HG03135 (cell line): Measurements from ENCODE around the gene SH3RF3.

Source experiments
- ATAC-seq: cut with Tn5 transposase; IDR thresholded peaks from one replicate; pipeline ENCODE4 v1.9.1; 2021; ENCODE audit warnings: mild to moderate bottlenecking, moderate library complexity; ENCODE audit not compliant: unreplicated experiment

The SH3RF3 gene

DNA sequence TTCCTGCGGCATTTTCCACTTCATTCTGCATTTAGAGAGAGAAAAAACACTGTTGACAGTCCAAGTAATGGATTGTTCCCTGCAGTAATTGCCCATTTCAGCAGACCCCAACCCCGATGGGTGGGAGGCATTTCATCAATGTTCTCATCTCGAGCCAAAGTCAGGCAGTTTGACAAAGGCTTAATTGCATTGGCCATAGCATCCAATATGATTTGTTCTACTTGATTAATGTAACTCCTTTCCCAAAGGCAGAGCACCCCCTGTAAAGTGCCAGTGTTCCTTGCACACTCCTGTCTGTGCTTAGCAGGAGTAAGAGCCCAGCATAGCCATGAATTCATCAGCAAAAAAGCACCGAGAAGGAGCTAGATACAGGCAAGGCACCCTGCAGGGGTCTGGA, 310.4 kb downstream of the SH3RF3 start:
- ATAC-seq: no peak

DNA sequence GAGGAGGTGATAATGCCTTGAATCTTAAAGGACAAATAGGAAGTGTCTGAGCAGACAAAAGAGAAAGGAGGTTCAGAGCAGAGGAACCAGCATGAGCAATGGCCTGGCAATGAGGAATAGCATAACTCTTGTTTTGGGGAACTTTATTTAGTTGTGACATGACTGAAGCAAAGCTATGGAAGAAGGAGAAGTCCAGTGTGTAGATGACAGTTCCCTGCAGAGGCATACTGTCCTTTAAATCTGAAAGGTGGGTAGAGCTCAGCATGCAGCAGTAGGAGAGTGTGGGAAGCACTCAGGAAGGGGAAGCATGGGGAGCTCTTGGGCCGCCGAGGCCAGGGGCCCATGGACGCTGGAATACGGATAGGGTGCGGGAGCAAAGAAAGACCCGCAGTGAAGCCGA, 311.0 kb downstream of the SH3RF3 start:
- ATAC-seq: no peak

DNA sequence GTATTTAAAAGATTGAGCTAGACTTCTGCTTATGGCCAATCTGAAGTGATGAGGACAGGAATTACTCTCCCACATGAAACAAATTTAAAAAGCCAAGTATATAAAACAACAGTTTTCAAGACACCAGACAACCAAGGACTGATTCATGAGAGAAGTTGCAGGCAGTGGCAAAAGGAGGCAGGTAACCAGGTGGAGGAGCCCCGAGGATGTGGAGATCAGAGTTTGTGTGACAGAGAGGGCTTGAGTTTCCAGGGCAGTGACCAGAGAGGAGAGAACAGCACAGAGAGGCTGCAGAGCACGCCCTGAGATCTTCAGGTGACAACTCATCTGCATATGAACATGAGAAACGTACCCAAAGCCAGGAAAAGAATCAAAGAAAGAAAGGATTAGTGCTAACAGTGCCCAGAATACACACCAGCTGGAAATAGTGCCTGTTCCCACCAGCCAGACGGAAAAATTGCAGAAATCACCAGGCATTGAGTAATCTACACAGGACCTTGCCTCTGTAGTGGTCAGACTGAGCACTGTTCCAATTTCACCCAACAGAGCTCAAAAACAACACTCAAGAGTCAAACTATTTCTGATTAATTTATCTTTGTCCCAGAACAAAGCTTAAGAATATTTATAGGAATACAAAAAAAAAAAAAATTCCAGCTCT, 311.6 kb downstream of the SH3RF3 start:
- no peak for ATAC-seq

DNA sequence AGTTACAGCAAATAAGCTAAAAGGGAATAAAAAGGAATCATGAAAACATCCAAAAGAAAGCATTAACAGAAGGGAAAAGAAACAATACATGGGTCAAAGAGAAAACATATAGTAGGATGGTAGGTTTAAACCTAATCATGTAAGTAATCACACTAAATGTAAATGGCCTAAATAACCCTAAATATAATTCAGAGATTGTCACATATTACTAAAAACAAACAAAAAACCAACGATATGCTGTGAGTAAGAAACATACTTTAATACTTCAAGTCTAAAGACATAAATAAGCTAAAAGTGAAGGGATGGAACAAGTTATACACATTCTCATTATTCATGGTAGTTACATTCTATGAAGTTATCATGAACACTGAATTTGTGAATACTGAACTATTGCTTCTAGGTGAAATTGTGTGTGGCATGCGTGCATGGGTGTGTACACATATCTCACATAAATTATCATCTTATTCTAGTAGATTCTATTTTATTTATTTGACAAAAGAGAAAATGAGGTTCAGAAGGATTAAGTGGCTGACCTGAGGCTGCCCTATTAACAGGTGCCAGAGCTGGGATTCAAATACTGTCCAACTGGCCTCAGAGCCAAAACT, 313.8 kb downstream of the SH3RF3 start:
- ATAC-seq: no peak

DNA sequence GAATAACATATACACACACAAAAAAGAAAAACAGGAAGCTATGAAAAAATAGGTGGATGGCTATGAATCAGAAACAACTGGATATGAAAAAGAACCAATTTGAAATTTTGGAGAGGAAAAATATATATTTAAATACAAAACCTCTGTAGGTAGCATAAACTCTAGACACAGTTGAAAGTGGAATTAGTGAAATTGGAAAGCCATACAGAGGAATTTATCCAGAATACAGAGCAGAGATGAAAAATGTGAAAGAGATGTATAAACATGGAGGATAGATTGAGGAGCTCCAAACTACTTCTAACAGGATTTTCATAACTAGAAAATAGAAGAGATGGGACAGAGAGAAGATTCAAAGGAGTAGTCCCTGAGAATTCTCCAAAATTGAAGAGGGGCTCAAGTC, 315.9 kb downstream of the SH3RF3 start:
- ATAC-seq: no peak

DNA sequence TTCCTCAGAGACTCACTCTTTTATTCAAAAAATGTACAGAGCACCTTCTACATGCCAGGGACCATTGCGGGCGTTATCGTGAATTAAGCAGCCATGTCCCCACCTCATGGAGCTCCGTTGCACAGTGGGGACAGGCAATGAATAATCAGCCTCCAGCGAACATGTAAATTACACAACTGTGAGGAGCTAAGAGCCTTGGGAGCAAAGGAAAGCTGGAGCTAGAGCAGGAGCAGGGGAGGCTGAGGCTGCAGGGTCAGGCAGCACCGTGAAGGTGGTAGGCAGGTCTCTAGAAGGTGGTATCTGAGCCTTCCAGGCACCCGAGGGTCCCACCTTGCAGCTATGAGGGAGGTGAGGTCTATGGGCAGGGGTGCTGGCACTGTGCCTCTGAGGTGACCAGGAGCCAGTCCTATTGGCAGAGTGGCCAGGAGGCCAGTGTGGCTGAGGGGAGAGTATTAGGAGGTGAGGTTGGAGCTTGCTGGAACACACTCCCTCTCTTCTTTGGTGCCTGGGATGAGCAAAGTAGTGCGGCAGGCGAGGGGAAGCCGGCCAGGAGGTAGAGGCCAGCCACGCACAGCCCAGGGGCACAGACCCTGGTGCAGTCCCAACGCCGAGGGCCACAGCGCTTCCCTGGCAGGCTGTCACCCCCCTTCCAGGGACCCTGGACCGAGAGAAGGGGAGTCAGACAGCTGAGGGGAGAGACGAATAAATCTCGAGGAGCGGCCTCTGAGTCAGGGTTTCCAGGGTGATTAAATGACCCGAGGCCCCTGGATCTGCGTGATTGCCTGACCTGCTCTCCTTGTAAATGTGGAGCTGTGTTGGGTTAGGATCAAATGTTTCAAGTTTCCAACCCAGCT, 317.5 kb downstream of the SH3RF3 start:
- ATAC-seq: no peak

DNA sequence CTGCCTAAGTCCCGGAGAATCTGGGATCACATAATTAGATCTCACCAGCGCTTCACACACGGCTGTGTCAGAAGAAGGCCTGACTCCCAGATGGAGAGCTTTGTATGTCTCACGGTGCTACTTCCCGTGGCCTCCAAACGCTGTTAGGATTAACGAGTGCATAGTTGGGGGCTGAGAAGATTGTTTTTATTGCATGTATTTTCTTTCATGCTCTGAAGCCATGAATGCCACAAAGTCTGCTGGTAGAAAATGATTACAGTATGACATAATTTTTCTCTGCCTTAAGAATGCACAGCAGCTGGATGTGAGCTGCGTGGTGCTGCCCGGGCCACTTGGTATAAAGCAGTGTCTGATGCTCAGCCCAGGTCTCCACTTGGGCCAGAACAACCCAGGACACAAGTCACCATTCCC, 318.3 kb downstream of the SH3RF3 start:
- ATAC-seq: no peak

DNA sequence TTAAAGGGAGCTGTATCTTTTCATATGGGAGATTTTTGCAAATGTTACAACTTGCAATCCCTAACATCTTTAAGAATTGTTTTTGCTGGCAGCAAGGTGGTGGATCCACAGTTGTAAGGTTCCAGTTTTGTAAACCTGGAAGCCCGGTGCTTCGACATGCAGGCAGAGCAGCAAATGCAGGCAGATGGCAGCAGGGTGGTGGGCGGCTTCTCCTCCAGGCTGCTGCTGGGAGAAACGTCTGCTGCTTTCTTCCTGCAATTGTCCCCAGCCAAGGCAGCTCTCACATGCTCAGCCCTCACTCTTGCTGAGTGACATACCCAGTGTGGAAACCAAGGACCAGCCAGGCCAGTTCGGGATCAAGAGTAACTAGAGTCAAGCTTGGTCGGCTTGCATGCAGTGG, 318.8 kb downstream of the SH3RF3 start:
- ATAC-seq: no peak

DNA sequence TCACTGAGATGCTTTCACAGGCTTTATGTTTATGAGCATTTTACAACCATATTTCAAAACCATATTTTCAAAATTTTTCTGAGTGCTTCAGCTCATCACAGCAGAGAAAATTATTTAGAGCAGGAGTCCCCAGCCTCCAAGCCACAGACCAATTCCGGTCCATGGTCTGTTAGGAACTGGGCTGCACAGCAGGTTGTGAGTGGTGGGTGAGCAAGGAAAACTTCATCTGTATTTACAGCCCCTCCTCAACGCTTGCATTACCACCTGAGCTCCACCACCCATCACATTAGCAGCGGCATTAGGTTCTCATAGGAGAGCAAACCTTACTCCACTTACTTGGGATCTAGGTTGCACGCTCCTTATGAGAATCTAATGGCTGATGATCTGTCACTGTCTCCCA, 319.2 kb downstream of the SH3RF3 start:
- ATAC-seq: no peak

DNA sequence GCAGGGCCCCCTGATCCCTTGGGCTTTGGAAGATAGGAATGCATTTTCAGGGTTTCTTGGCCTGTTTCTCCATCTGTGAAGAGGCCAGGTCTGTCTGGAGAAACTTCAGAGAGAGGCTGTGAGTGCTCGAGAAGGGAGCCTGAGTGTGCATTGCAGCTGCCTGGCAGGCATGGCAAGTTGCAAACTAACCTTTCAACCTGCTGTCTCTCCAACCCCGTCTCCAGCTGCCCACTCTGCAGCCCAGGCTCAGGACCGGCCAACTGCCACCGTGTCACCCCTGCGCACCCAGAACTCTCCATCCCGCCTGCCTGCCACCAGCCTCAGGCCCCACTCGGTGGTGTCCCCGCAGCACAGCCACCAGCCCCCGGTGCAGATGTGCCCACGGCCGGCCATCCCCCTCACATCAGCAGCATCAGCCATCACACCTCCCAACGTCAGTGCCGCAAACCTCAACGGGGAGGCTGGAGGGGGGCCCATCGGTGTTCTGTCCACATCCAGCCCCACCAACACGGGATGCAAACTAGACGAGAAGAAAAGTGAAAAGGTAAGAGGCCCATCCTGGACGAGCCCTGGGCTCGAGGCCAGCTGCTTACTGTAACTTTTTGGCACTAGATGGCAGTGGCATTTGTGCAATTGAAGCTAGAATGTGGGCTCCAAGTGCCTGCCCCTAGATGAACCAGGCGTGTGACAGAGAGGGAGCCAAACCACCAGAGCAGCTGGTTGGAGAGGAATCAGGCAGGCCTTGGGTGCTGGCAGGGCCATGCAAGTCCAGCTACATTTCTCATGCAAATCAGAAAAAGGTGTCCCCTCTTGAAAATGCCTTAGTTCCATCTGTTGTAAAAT, 320.2 kb downstream of the SH3RF3 start:
- no peak for ATAC-seq

DNA sequence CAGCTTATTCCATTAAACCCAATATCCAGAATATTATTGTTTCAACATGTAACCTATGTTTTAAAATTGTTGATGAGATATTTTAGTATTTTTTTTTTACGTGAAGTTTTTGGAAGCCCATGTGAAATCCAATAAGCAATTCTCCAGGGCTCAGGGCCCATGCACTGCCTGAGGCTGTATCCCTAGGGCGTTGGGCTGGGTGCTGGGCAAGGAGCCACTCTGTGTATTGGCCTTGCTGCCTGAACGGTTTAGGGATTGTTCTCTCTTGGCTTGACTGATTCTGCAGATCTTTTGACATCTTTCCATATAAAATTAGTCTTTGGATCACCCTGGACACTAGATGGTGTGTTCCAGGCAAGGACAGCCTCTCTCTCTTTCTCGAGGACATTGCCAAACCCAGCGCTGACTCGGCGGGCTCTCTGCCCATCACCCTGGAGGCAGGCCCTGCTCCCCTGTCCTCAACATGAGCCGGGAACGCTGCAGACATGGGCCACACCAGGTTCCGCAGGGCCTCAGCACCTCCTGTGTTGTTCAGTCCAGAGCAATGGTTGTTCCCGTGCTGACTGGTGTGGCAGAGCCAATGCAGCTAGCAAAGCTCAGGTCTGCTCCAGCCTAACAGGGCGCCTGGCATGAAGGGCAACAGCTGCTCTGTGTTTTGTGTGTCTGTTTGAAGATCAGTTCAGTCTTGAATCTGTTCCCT, 321.7 kb downstream of the SH3RF3 start:
- ATAC-seq: no peak

DNA sequence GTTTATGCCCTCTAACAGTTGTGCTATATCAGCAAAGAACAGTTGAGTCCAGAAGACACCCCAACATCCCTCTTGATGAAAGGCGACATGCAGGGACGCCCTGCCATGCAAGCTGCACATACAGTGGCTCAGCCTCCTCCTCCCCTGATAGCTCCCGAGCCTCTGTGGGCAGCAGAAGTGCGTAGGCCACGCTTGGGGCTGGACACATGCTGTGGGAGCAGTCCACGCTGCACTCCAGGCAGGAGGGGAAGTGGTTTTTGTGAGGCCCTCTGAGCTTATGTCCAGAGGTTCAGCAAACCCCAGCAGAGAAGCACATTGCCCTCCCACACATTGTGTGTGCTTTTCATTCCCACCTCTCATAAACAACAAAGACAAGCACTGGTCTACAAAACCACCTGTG, 322.7 kb downstream of the SH3RF3 start:
- no peak for ATAC-seq

DNA sequence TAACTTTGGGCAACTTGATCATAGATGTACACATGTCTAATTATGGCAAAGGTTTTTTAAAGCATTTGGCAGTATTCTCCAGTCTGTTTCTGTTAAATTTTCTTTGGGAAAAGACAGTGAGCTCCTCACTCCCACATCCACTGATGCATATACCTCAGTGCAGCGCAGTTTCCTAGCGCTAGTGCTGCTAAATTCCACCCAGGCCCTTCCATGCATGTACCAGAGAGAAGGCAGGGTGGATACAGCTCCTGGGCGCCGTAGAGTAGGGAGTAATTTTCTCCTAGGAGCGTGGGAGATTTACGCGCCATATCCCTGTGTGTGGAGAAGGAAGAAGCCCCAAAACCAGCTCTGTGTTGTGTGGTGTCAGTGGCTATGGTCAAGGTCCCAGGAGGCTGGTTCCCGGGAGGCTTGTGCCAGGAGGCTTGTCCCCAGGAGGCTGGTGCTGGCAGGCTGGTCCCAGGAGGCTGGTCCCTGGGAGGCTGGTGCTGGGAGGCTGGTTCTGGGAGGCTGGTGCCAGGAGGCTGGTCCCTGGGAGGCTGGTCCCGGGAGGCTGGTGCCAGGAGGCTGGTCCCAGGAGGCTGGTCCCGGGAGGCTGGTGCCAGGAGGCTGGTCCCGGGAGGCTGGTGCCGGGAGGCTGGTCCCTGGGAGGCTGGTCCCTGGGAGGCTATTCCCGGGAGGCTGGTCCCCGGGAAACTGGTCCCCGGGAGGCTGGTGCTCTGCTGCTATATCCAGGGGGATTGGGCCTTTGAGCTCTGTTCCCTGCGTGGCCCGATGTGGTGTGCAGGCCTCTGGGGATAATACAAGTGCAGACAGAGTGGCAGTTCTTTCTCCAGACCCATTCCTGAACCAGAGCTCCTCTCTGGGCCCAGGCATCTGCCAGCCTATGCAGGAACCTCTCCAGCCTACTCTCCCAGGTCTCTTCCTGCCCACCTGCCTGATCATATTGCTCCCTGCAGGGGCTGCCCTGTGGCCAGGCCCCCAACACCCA, 323.6 kb downstream of the SH3RF3 start:
- ATAC-seq: no peak

DNA sequence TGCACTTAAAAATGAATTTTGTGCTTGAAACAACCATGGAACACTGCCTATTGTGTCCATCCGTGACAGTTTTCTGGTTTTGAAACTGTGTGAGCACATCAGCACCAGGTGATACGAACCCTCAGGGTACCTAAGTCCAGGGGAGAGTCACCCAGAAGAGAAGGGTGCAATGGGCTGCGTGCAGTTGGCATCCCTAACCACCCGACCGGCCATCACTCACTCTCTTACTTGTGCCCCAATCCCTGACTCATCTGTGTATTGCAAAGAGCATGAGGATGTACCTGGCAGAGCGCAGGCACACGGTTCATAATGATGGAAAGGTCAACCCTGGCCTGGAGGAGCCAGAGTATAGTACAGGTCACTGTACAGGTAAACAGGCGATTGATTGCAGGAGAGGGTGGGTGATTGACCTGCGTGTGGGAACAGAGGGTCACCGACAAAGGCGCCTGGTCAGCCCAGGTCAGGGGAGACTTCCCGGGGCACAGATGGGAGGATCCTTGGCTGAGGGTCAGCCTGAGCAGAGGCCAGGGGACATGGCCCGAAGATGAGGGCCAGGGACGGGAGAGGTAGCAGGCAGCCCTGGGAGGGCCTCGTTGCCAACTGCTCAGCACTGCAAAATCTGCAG, 324.5 kb downstream of the SH3RF3 start:
- ATAC-seq: no peak

DNA sequence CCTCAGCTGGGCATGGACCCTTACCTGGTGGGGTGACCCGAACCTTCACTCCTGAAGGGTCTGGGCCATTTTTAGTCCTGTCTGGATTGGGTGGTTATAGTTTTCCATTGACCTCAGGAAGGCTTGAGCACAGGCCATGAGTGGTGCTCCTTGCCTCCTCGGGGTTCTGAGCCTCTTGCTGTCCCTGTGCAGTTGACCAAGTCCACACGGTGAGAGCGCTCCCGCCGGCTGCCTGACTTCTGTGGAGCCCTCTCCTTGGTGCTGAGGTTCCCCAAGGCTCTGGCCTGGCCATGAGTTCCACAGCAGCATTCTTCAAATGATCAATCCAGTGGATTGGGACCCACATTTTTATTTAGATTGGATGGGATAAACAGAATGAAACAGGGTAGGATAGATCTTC, 325.3 kb downstream of the SH3RF3 start:
- ATAC-seq: no peak

DNA sequence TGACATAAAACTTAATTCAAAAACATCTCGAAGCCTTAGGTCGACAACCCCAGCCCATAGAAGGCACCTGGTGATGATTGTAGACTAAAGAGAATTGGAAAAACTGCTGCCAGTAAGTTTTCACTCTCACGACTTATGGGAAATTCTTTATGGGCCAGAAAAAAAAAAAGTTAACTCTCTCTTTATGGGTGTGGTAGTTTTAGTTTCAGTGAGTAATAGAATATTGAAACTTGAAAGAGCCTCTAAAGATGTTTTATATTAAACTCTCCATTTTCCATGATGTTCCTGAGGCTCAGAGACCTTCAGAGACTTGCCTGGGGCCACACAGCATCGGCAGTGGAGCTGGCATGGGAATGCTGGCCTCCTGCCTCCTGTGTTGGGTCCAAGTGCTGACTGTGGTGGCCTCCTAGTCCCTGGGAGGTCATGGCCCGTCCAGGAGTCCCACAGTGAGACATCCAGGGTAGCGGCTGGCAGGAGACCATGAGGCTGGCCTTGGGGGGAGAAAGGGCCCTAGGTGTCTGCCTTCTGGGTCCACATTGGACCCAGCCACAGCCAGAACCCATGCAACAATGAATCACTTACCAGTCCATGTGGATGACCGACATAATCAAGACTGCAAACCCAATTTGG, 325.9 kb downstream of the SH3RF3 start:
- ATAC-seq: no peak

DNA sequence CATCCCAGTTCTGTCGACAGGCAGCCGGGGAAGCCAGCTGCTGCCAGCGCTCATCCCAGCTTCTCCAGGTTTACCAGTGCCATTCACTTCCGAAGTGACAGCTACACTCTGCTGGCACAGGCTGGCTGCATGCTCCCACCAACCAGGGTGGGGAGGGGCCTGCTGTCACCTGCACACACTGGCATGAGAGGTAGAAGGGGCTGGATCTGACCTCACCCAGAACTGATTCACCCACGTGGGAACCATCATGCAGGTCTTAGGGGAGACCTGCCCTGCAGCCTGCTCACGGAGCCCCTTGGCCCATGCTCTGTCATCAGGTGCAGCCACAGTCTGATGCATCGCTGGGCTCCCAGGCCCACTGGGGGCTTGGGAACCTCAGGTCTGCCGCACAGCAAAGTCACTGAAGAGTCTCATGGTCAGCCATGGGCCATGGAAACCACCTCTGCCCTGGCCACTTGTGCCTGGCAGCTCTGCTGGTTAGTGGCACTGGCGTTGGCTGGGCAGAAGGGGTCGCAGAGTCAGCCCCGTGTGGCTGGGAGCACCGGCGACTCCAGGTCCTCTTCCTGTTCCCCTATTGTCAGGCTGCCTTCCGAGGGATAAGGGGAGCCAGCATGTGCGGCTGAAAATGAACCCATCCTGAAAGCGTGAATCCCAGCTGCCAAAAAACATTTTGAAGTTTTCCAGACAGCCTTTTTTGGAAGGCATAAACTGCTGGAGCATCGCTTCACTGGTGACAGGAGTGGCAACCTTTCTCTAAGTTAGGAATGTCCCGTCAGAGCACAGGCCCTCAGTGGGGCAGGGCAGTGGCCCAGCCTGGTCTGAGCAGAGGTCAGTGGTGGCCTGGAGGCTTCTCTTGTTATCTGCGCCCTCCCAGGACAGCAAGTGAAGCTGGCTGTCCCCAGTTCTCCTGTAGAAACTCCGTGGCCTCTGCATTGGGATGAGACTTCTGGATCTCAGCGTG, 327.0 kb downstream of the SH3RF3 start:
- no peak for ATAC-seq
